Endothelial cell (in vitro differentiated cells): ENCODE data around the gene CSN3. TPM values are rescaled to one million over a fixed set of nuclear protein-coding genes. Genes with fewer than 3 reads are reported as not detected.

ENCODE experiments used
- DNase-seq: peaks from one replicate; pipeline ENCODE4 v3.0.0; 2021; ENCODE audit warnings: low spot score
- H3K27ac Mint-ChIP-seq: one replicate; pipeline ENCODE4 v1.8.0; 2021; ENCODE audit warnings: mixed read lengths, inconsistent platforms; ENCODE audit not compliant: unreplicated experiment
- H3K27me3 Mint-ChIP-seq: one replicate; pipeline ENCODE4 v1.8.0; 2021; ENCODE audit warnings: mild to moderate bottlenecking, moderate library complexity, mixed read lengths, inconsistent platforms; ENCODE audit not compliant: unreplicated experiment
- H3K36me3 Mint-ChIP-seq: one replicate; pipeline ENCODE4 v1.8.0; 2021; ENCODE audit warnings: mild to moderate bottlenecking, low read depth, mixed read lengths, inconsistent platforms; ENCODE audit not compliant: unreplicated experiment
- H3K4me1 Mint-ChIP-seq: one replicate; pipeline ENCODE4 v1.8.0; 2021; ENCODE audit warnings: mild to moderate bottlenecking, mixed read lengths, inconsistent platforms; ENCODE audit not compliant: unreplicated experiment
- H3K4me3 Mint-ChIP-seq: one replicate; pipeline ENCODE4 v1.8.0; 2021; ENCODE audit warnings: mild to moderate bottlenecking, mixed read lengths, inconsistent platforms; ENCODE audit not compliant: unreplicated experiment
- H3K9me3 Mint-ChIP-seq: one replicate; pipeline ENCODE4 v1.8.0; 2021; ENCODE audit warnings: mixed read lengths, inconsistent platforms; ENCODE audit not compliant: unreplicated experiment
- CTCF ChIP-seq: fragments of 200-600 bp; sonication (generic); IDR thresholded peaks from one replicate; pipeline ENCODE4 v1.5.0; 2021; ENCODE audit warnings: antibody characterized with exemption; ENCODE audit not compliant: unreplicated experiment
- total RNA-seq: library from RNA; stranded (reverse); fragmentation: NEBNext Ultra II Directional; extraction: Animal tissue kit (Norgen Biotek cat#: 25700); gene quantifications from one replicate; pipeline ENCODE4 v1.2.1, GENCODE V29; 2021; ENCODE audit not compliant: unreplicated experiment

The CSN3 gene
- total RNA-seq, 1 donor from 2014 or later, result not detected

DNA sequence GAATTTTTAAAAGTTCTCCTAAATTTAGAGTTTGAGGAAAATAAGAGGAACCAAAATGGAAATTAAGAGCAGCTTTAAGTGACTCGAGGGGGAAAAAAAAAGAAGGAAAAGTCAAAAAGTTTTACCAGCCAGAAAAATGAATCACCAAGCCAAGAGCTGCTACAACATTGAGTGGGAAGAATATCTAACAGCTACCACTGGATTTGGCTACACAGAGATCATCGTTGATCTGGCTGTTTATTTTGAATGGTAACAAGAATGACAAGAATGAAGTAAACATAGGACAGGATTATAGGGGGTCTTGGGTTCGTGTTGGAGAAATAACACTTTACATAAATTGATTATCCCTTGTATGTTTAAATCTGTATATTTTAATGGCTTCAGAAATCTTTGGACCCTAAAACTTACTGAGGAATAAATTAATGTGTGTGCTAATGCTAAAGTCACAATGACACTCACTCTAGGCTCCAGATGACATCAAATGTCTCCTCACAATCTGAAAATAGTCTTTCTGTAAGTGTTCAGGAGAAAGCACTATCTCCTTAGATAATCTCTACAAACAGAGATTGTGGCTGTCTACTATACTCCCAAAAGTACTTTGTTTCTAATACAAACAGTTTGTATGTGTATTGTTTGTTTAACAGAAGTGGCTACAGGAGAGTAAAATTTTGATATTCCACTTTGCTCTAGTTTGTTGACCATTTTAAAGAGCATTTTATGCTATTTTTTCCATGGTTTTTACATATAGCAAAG is 3.1 kb upstream of the CSN3 start:
- DNase-seq, result no peak
- Mint-ChIP-seq H3K4me1 (no peaks in the 10 kb centered on the region), H3K27ac (no peak overlapping the region), H3K4me3 (no peak overlapping the region), H3K9me3 (no peaks in the 10 kb centered on the region), H3K27me3 (no peaks in the 10 kb centered on the region), H3K36me3 (no peaks in the 10 kb centered on the region)
- no peak for TF ChIP-seq CTCF

- Mint-ChIP-seq H3K4me1 (no peaks in the 10 kb centered on the region), H3K27me3 (no peaks in the 10 kb centered on the region), H3K4me3 (no peak overlapping the region), H3K36me3 (no peaks in the 10 kb centered on the region), H3K27ac (no peak overlapping the region), H3K9me3 (no peaks in the 10 kb centered on the region)
- TF ChIP-seq CTCF, result no peak
- DNase-seq, result no peak
These were observed 2.4 kb upstream of the CSN3 start for GRCh38 chr4:70239884-70240591.

DNA sequence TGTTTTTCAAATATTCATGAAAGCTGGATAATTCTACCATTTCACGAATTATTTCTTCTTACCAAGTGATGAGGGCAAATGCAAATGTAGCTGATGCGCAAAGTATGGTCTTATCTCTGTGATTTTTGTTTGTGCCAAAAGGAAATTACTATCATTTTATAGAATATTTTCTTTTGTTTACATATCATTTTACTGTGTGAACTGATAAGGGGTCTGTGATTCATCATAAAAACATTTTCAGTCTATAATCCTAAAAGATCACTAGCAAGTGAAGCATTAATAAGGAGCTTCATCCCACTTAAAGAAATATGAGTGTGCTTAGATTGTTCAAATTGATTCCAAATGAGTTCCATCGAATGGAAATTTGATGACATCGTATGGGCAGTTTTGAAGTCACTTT is 694 bp downstream of the CSN3 start:
- Mint-ChIP-seq H3K9me3 (no peaks in the 10 kb centered on the region), H3K27me3 (no peaks in the 10 kb centered on the region), H3K4me3 (no peak overlapping the region), H3K36me3 (no peaks in the 10 kb centered on the region), H3K27ac (no peak overlapping the region), H3K4me1 (no peaks in the 10 kb centered on the region)
- no peak for TF ChIP-seq CTCF
- DNase-seq, result no peak

- no peak for TF ChIP-seq CTCF
- H3K4me1 Mint-ChIP-seq, result no peaks in the 10 kb centered on the region
- DNase-seq, result no peak
- no peaks in the 10 kb centered on the region for H3K9me3 Mint-ChIP-seq
- no peak overlapping the region for H3K27ac Mint-ChIP-seq
- no peaks in the 10 kb centered on the region for H3K36me3 Mint-ChIP-seq
- no peak overlapping the region for H3K4me3 Mint-ChIP-seq
- H3K27me3 Mint-ChIP-seq, result no peaks in the 10 kb centered on the region
These were observed 9.0 kb downstream of the CSN3 start for GRCh38 chr4:70251250-70251944.

- no peaks in the 10 kb centered on the region for H3K9me3 Mint-ChIP-seq
- H3K27ac Mint-ChIP-seq, result no peak overlapping the region
- no peaks in the 10 kb centered on the region for H3K36me3 Mint-ChIP-seq
- no peak for DNase-seq
- no peaks in the 10 kb centered on the region for H3K4me1 Mint-ChIP-seq
- no peaks in the 10 kb centered on the region for H3K27me3 Mint-ChIP-seq
- no peak for TF ChIP-seq CTCF
- no peak overlapping the region for H3K4me3 Mint-ChIP-seq
These were observed 9.5 kb downstream of the CSN3 start for GRCh38 chr4:70251945-70252277.
